Right forelimb (tissue), 1 donor: ENCODE measurements around the gene RASAL2.

Source experiments
- DNase-seq: peaks from one replicate; pipeline ENCODE4 v3.0.0-alpha.2; 2018

The RASAL2 gene

DNA sequence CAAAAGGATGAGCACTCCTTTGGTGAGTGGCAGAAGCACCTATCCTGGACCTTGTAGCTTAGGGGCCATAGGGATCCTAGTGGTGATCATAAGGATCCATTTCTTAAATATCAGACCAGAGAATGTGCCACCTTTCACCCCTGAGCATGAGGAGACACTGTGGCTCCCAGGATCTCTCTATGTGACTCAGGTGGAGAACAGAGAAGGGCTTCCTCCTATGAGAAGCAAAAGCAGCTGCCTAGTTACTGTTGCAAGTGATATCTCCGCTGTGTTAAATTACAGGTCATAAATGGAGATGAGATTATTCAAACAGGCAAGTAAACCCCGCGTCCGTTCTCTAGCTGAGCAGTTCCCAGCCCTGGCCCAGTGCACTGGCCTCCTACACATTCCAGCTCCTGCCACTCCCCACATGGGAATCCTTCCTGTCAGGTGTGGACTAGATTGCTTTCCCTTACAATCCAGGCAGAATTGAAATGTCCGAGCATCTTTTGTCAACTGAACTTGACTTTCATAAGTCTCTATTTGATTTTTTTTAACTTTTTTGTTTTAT lies 376.6 kb downstream of the RASAL2 start:
- no peak for DNase-seq

DNA sequence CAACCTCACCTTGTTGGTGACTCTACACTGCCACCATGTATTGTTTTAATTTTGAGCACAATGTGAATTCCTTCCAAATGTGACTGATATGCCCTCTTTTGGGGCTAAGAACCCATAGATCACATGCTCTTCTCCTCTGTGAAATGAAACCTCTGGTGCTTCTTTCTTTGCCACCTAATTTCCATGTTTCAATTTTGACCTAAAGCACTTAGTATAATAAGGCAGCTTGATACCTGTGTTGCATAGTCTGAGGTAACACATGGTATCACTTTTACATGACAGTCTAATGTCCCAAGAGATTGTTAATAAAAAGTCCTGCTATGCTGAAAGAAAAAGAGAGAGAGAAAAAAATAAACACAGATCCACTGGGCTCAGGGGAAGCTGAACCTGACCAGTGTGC lies 378.6 kb downstream of the RASAL2 start:
- DNase-seq: no peak

DNA sequence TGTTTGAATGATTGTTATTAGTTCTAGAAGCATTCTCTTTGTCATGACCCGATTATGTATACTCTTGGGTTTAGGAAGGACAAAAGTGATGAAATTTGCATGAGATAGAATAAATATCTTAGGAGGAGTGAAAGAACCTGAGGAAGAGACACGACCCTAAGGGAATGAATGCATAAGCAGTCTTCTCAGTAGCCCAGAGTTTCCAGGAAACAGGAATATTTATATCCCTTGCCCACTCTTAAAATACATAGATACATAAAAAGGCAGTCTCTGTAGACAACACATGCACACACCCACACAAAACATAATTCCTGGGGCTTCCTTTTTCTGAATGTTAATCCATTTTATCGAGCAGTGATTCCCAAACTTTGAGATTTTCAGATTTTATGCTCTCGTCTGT lies 383.5 kb downstream of the RASAL2 start:
- no peak for DNase-seq

DNA sequence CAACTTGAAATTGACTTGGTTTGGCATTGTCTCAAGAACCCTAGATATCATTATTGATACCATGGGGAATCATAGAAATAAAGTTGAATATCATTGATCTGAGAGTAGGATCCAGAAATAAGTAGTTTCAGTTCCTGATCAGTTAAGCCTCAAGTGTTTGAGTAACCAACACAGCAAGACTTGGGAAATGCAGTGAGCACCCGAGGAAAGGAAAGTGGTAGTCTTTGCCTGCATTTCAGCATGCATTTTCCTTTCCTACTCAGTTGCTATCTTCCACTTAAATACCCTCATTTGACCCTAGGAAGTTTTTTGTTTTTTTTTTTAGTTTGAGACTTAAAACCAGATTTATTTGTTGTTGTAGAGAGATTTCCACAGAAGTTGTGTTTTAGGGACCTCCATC lies 383.9 kb downstream of the RASAL2 start:
- DNase-seq: no peak

DNA sequence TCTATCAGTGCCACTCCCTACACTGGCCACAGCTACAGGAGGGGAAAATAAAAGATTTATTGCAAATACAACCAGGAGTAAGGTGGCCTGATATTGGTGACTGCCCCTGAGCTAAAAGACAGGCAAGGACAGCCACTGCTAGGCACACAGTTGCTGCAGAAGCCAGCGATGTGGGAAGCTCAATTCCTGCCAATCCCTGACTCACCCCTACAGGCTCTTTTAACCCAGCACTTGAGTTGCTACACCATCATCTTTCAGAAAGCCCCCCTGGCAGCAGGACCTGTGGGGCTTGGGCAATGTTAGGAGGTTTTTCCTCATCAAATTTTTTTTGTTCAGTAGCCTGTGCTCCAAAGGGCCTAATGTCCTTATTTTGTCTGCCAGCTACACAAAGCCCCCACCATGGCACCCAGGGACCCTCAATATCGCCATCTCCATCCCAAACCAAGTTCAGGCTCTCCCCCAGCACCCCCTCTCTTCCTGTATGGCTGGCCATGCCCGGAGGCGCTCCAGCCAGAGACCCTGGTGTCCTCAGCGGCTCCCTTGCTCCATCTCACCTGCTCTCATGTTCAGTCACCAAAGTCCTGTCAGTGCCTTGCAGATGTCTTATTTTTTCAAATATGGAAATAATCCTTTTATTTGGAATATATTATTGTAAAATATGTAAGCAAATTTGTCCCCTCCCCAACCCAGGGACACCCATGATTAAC lies 389.5 kb downstream of the RASAL2 start:
- no peak for DNase-seq

DNA sequence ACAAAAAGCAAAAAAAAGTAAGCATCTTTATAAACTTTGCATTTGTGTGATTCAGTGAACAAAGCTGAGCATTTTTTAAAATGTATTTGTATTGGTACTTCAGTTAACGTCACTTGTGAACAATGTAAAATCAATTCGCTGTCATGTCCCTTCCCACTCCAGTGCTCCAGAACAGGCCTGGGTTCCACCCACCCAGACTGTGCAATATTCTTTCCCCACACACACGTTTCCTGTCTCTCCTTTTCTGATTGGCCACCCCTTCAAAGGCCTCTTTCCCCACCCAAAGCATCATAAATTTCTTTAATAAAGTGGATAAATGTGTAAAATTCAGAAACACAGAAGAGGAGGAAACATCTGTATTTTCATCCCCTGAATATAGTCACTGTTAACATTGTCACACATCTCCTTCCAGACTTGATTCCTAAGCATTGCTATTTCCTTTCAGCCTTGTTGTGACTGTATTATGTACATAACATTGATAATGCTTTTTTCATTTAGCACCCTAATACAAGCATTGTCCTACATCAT lies 390.9 kb downstream of the RASAL2 start:
- no peak for DNase-seq

DNA sequence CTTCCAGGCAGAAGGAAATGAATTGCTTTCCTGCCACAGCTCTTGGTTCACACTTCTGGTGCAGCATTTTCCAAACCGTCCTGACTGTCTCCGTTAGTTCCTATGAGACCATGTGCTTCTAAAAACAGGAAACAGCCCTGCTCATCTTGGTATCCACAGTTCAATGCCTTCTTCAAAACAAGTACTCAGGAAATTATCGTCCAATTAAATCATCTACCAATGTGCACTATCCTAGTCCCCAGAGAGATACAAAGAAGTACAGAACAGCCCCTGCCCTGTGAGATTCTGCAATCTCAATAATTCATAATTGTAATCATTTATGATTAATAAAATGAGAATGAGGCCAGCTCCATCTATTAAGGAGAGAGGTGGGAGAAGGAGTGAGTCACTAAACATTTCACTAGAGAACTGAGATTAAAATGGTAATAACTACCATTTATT lies 391.7 kb downstream of the RASAL2 start:
- no peak for DNase-seq

DNA sequence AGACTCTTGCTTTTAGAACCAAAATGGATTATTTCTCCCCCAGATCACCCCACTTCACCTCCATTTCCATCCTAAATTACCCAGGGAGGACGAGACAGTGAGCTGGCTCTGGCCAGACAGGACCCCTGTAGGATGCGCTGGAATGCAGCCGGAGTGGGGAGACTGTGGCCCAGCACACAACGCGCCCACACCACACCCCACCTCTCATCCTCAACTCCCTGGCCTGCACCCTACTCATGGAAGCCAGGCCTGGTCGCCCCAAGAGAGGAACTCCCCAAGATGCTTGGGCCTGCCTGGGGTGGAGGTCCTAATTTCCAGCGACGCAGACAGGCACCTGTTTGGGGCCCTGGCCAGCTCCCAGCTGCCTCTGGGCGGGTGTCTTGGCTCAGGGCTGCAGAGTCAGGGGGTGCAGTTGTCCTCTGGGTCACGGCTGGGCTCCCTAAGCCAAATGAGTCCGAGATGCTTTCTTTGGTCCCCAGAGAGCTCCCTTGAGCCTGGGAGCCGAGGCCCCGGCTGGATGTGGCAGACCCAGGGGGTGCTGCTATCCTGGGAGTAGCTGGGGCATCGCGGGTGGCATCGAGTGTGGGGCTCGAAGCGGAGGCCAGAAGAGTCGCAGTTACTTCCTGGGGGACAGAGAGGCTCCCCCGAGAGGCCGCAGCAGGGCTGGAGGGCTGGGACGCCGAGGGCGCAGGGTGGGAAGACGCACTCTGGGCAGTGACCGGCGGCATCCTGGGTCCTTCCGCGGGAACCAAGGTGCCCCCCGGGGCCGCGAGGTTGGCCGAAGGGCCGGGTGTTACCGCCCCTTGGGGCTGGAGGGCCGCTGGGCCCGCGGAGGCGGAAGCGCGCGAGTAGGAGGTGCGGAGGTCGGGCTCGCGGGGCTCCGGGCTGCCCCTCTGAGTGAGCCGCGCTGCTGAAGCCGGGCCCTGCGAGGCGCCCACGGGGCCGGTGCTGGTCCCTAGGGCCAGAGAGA lies 392.5 kb downstream of the RASAL2 start:
- no peak for DNase-seq

DNA sequence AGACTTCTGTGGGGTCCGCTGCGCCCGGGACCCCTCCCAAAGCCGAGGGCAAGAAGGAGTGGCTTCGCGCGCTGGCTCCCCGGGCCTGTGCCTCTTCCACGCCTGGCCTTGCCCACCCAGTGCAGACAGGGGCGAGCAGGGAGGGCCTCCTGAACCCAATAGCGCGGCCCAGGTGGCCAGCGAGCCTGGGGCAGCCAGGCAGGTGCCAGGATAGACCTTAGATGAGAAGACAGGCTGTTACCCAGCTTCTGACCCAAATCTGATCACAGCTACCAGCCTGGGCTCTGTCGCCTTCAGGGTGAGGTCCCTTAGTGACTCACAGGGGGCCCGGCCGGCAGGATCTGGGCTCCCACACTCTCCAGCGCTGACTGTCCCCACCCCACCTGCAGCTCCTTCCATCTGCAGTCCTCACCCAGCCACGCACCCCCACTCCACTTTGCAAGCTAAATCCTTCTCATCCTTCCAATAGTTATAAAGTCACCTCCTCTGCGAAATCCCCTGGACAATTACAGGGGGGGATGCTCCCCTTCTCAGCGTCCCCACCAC lies 393.2 kb downstream of the RASAL2 start:
- DNase-seq: no peak

DNA sequence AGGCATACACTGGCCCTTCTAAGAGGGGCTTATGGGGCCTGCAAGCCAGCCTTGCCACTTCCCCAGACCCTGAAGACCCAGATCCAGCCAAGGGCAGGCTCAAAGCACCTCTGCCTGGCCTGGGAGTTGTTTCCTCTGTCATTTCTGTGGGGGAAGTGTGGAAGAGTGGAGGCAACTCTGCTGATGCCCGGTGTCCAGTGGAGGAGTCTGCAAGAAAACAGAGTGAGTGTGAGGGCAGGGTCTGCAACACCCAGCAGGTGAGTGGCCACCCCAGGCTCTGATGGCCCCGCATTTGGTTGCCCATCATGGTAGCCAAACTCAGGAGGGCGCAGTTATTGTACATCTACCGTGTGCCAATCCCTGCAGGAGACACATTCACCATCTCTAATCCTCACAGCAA lies 394.5 kb downstream of the RASAL2 start:
- no peak for DNase-seq

DNA sequence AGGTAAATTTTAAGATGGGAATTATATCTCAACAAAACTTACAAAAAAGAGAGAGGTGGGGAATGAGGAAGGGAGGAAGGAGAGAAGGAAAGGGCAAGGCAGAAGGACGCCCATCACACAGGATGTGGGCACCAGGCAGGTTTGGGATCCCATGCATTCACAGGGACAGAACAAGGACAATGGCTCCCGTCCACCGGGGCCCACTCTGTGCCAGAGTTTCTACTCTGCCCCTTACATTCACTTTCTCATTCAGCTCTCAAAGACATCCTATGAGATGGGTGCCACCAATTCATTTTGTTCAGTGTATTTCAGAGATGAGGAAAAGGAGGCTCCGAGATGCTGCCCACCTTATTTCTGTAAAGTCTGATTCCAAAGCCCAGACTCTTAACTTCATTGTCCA lies 395.5 kb downstream of the RASAL2 start:
- DNase-seq: no peak

DNA sequence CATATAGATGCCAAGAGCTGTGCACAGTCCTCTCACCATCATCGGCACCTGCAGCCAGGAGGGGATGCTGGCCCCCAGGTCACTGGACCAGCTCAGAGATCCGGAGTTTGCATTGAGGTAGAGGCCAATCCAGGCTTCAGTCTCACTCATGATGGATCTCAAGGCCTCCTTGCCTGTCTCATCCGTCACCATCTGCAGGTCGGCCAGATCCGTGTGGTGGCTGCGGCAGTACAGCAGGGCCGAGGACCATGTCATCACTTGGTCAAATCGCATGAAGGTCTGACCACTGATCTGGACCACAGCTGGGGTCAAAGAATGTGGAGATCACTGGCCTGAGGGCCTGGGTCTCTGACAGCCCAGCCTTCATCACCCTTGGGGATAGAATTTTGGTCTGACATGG lies 396.2 kb downstream of the RASAL2 start:
- DNase-seq: no peak

DNA sequence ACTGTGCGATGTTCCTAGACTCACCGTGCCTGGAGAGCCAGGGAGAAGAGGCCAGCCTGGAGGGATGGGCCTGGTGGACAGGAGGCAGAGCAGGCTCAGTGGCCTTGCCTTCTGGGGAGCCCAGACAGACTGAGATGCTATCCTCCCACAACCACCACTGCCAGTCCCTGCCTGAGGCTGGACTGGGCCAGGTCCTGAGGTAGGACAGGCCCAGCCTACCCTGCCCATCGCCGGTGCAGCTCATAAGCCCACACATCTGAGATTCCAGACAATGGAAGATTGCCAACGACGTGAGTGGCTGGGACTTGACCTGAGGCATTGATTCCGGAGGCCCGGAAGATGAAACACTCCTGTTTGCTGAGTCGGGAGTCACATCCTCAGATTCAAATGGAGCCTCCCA lies 397.1 kb downstream of the RASAL2 start:
- DNase-seq: no peak

DNA sequence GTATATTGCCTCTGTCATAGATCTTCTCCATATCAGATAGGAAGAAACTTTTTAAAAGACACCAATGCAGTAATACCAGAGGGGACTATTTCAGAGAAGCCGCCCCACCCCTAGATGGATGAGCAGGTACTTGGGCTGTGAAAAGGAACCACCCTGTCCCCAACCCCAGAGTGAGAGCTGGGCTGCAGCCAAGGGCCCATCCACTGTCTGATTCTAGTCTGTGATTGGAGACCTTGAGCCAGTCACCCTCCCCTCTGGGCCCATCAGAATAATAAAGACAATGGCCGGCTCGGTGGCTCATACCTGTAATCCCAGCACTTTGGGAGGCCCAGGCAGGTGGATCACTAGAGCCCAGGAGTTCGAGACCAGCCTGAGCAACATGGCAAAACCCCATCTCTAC lies 397.8 kb downstream of the RASAL2 start:
- DNase-seq: no peak

DNA sequence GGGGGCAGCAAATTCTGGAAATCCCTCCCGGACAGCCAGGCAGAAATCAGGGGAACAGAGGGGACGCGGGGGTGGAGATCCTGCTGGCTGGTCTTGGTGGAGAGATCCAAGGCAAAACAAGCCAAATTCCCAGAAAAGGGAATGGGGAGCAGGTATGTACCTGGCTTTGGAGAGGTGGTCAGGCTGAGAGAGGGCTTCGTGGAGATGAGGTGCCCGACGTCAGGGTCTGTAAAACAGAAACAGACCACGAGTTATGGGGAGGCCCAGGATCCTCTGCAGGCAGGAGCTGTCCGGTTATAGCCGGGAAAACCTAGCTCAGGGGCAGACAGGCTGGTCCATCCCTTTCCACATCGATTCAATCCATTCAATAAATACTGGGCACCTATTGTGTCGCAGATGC lies 398.4 kb downstream of the RASAL2 start:
- no peak for DNase-seq

DNA sequence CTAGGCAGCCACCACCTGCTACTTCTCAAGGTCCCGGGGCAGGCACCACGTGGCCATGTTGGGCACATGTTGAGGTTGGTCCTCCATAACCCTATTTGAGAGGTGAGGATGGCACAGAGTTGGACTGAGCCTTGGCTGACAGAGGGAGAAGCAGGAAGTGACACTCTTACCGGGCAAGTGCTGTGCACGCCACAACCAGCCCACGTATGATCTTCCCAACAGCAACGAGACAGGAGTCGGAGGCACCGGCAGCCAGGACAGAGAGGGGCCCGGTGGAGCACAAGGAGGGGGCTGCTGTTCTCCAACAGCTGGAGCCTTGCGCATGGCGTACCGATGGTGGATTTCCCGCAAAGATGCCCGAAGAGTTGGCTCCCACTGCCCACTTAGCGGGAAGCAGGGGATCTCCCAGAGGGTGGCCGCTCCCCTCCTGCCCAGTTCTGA lies 399.4 kb downstream of the RASAL2 start:
- no peak for DNase-seq

DNA sequence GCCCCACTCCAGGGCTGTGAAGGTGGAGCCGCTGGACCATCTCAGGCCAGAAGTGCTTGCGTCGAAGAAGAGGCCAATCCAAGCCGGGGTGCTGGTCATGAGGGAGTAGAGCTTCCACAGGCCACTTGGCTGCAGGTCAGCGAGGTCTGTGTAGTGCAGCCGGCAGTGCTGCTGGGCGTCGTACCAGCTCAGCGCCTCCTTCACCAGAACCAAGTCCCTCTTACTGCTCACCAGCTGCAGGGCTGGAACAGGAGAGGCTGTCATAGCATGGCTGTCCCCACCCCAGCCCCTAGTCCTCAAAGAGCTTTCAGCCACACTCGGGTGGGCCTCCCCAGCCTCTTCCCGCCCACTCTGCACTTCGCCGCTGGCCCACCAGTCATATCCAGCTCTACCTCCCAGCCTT lies 400.7 kb downstream of the RASAL2 start:
- no peak for DNase-seq

DNA sequence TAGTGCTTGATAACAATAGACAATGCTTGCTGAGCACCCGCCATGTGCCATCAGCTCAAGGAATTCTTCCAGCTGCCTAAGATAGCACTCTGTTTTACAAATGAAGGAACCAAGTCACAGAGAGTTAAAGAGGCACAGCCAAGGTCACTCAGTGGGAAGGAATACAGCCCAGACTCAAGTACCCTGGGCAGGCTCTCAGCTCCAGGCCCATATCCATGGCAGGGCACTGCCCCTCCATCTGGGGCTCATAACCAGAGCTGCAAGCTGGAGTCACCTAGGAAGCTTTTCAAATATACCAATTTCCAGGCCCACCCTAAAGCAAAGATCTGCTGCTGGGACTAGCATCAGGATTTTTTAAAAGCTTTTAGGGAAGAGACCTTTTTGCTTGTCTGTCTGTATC lies 401.3 kb downstream of the RASAL2 start:
- no peak for DNase-seq

DNA sequence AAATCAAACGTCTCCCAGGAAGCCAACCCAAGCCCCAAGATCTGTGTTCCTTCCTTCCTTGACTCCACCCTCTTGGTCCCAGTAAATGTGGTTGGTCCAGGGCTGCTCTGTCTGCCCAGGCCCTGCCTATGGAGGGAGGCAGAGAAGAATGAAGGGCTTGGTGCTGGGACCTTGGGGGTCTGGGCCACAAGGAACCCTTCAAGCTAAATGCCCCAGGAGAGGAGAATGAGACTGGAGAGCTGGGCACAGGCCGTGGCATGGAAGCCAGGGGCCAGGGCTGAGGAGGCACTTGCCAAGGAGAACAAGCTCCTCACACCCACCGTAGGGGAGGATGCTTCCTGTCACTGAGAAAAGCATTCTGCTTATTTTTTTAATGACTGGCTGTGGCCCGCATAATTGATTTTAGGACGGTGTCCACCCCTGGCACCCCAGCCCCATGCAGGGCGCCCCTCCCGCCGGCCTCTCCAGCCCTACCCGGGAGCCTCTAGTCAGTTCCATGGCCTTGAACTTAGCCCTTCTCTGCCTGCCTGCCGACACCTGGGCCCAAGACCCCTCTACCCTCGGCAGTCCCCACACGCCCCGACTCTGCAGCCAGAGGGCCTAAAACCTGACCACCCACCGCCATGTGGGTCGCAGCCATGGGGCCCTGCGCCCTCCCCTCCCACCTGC lies 402.0 kb downstream of the RASAL2 start:
- no peak for DNase-seq

DNA sequence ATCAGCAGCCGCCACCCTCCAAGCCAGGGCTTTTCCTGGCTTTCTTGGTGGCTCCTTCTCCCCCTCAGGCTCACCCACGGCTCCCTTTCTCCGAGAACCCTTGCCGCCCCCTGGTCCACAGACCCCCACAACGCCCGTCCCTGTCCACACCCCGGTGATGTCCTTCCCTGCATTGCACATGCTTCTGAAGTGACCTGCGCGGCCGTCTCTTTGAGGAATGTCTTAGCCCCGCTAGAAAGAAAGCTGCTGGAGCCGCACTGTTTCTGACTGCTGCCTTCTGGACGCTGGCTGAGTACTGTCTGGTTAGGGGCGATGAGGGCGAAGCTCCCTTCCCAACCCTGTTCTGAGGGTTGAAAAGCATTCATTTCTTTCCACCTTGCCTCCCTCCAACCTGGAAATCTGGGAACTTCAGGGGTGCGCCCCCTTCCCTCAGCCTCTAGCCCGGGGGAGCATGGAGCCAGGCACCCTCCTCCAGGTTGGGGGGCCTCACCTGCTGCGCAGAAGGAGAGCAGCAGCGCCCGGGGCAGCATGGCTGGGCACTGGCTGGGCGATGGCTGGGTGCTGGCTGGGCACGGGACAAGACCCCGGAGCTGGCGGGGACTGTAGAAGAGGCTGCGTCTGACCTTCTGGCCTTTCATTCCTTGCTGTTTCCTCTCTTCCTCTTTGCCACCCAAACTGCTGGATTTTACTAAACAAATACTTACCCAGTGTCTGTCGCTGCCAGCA lies 402.7 kb downstream of the RASAL2 start, which contains the start of gene CLEC20A:
CLEC20A (minus strand) TSS at position 555 of the 726 bp plus-strand sequence; CDS start at position 530, 25 bp downstream.
- DNase-seq: no peak

DNA sequence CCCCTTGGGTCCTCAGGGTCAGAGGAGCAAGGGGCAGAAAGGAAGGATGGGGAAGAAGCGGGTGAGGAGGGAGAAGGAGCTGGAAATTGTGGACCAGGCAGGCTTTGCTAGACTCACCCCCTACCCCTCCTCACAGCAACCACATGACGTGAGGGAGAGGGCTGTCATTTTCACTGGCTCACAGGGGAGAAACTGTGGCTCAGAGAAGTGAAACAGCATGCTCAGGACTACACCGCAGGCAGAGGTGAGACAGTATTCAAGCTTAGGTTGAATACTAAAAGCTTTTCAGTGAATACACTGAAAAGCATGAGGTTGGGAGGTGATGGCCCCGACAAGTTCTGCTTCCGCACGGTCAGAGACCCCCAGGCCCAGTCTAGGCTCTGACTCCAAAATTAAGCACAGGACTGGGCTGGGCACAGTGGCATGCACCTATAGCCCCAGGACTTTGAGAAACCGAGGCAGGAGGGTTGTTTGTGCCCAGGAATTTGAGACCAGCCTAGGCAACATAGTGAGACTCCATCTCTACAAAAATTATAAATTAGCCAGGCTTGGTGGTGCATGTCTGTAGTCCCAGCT lies 404.1 kb downstream of the RASAL2 start:
- DNase-seq: no peak
